Measurements from ENCODE around the gene AVPR2. TPM values are rescaled to one million over a fixed set of nuclear protein-coding genes. Genes with fewer than 3 reads are reported as not detected.
A peak's percentile ranks its signal among the peaks of the same experiment; 100 is the strongest.

Gene AVPR2
- total and polyA plus RNA-seq, 4 donors, result 0.11 to 0.24 (median 0.21) TPM; not detected in 1

- peaks cover 58% of the 10 kb centered on the region for H3K4me1 ChIP-seq (ENCODE audit: control insufficient read depth, insufficient read depth, low read length)
- peak overlapping the region; percentile 97 for H3K27ac ChIP-seq (ENCODE audit: low read depth, low read length)
- 12% methylated on average over 73 of the region's 76 CpGs for WGBS (ENCODE audit: insufficient coverage)
- no peaks in the 10 kb centered on the region for H3K9me3 ChIP-seq (ENCODE audit: control insufficient read depth, insufficient read depth, low read length)
- H3K27me3 ChIP-seq (ENCODE audit: control insufficient read depth, insufficient read depth, low read length), result peaks cover 10% of the 10 kb centered on the region
- H3K36me3 ChIP-seq (ENCODE audit: control insufficient read depth, insufficient read depth, low read length), result peaks cover 38% of the 10 kb centered on the region
- peak overlapping the region; percentile 48 for H3K4me3 ChIP-seq (ENCODE audit: low read depth, low read length)
- DNase-seq (ENCODE audit: low read depth in 4 of 6, low spot score in 6 of 6), result peak; percentile 77 to 98 (median 92)
Observed at GRCh38 chrX:153927922-153928760, 23.7 kb downstream of the AVPR2 start.

- peaks cover 54% of the 10 kb centered on the region for H3K4me1 ChIP-seq (ENCODE audit: control insufficient read depth, insufficient read depth, low read length)
- peaks cover 7% of the 10 kb centered on the region for H3K27me3 ChIP-seq (ENCODE audit: control insufficient read depth, insufficient read depth, low read length)
- 100% methylated on average over 2 of the region's 9 CpGs for WGBS (ENCODE audit: insufficient coverage)
- H3K27ac ChIP-seq (ENCODE audit: low read depth, low read length), result peak overlapping the region; percentile 76
- DNase-seq (ENCODE audit: low read depth in 4 of 6, low spot score in 6 of 6), result no peak
- peaks cover 38% of the 10 kb centered on the region for H3K36me3 ChIP-seq (ENCODE audit: control insufficient read depth, insufficient read depth, low read length)
- no peaks in the 10 kb centered on the region for H3K9me3 ChIP-seq (ENCODE audit: control insufficient read depth, insufficient read depth, low read length)
- no peak overlapping the region for H3K4me3 ChIP-seq (ENCODE audit: low read depth, low read length)
Observed at GRCh38 chrX:153928846-153929245, 24.4 kb downstream of the AVPR2 start.

- Histone ChIP-seq H3K36me3 (ENCODE audit: control insufficient read depth, insufficient read depth, low read length) (peaks cover 38% of the 10 kb centered on the region), H3K9me3 (ENCODE audit: control insufficient read depth, insufficient read depth, low read length) (no peaks in the 10 kb centered on the region), H3K4me3 (ENCODE audit: low read depth, low read length) (no peak overlapping the region), H3K27ac (ENCODE audit: low read depth, low read length) (no peak overlapping the region), H3K4me1 (ENCODE audit: control insufficient read depth, insufficient read depth, low read length) (peaks cover 54% of the 10 kb centered on the region), H3K27me3 (ENCODE audit: control insufficient read depth, insufficient read depth, low read length) (peaks cover 5% of the 10 kb centered on the region)
- DNase-seq (ENCODE audit: low read depth in 4 of 6, low spot score in 6 of 6), result no peak
- 73% methylated on average over 6 of the region's 10 CpGs for WGBS (ENCODE audit: insufficient coverage)
Observed at GRCh38 chrX:153929576-153929975, 25.1 kb downstream of the AVPR2 start.

GRCh38 chrX:153930011-153930910, 25.8 kb downstream of the AVPR2 start:
- no peaks in the 10 kb centered on the region for H3K9me3 ChIP-seq (ENCODE audit: control insufficient read depth, insufficient read depth, low read length)
- 88% methylated on average over 26 of the region's 31 CpGs for WGBS (ENCODE audit: insufficient coverage)
- peaks cover 38% of the 10 kb centered on the region for H3K36me3 ChIP-seq (ENCODE audit: control insufficient read depth, insufficient read depth, low read length)
- DNase-seq (ENCODE audit: low read depth in 4 of 6, low spot score in 6 of 6), result no peak
- no peak overlapping the region for H3K27ac ChIP-seq (ENCODE audit: low read depth, low read length)
- H3K27me3 ChIP-seq (ENCODE audit: control insufficient read depth, insufficient read depth, low read length), result peaks cover 5% of the 10 kb centered on the region
- H3K4me1 ChIP-seq (ENCODE audit: control insufficient read depth, insufficient read depth, low read length), result peaks cover 50% of the 10 kb centered on the region
- no peak overlapping the region for H3K4me3 ChIP-seq (ENCODE audit: low read depth, low read length)

GRCh38 chrX:153931151-153931550, 26.7 kb downstream of the AVPR2 start:
- Histone ChIP-seq H3K4me3 (ENCODE audit: low read depth, low read length) (no peak overlapping the region), H3K27ac (ENCODE audit: low read depth, low read length) (no peak overlapping the region), H3K36me3 (ENCODE audit: control insufficient read depth, insufficient read depth, low read length) (peaks cover 38% of the 10 kb centered on the region), H3K4me1 (ENCODE audit: control insufficient read depth, insufficient read depth, low read length) (peaks cover 47% of the 10 kb centered on the region), H3K9me3 (ENCODE audit: control insufficient read depth, insufficient read depth, low read length) (no peaks in the 10 kb centered on the region), H3K27me3 (ENCODE audit: control insufficient read depth, insufficient read depth, low read length) (peaks cover 2% of the 10 kb centered on the region)
- 87% methylated on average over 8 of the region's 8 CpGs for WGBS (ENCODE audit: insufficient coverage)
- DNase-seq (ENCODE audit: low read depth in 4 of 6, low spot score in 6 of 6), result no peak

GRCh38 chrX:153931748-153932147, 27.3 kb downstream of the AVPR2 start:
- WGBS (ENCODE audit: insufficient coverage), result 94% methylated on average over 13 of the region's 13 CpGs
- peaks cover 2% of the 10 kb centered on the region for H3K27me3 ChIP-seq (ENCODE audit: control insufficient read depth, insufficient read depth, low read length)

GRCh38 chrX:153932220-153932915, 27.9 kb downstream of the AVPR2 start:
- Histone ChIP-seq H3K4me3 (ENCODE audit: low read depth, low read length) (no peak overlapping the region), H3K4me1 (ENCODE audit: control insufficient read depth, insufficient read depth, low read length) (peaks cover 35% of the 10 kb centered on the region)
- WGBS (ENCODE audit: insufficient coverage), result 93% methylated on average over 4 of the region's 13 CpGs

More at GRCh38 chrX:153931748-153932147, 27.3 kb downstream of the AVPR2 start:
- DNase-seq (ENCODE audit: low read depth in 4 of 6, low spot score in 6 of 6), result no peak
- Histone ChIP-seq H3K36me3 (ENCODE audit: control insufficient read depth, insufficient read depth, low read length) (peaks cover 38% of the 10 kb centered on the region), H3K27ac (ENCODE audit: low read depth, low read length) (no peak overlapping the region), H3K4me1 (ENCODE audit: control insufficient read depth, insufficient read depth, low read length) (peaks cover 41% of the 10 kb centered on the region), H3K4me3 (ENCODE audit: low read depth, low read length) (no peak overlapping the region), H3K9me3 (ENCODE audit: control insufficient read depth, insufficient read depth, low read length) (no peaks in the 10 kb centered on the region)

GRCh38 chrX:153933748-153934147, 29.3 kb downstream of the AVPR2 start:
- 70% methylated on average over 5 of the region's 7 CpGs for WGBS (ENCODE audit: insufficient coverage)

More at GRCh38 chrX:153932220-153932915, 27.9 kb downstream of the AVPR2 start:
- peaks cover 38% of the 10 kb centered on the region for H3K36me3 ChIP-seq (ENCODE audit: control insufficient read depth, insufficient read depth, low read length)
- H3K9me3 ChIP-seq (ENCODE audit: control insufficient read depth, insufficient read depth, low read length), result no peaks in the 10 kb centered on the region
- no peak overlapping the region for H3K27ac ChIP-seq (ENCODE audit: low read depth, low read length)
- DNase-seq (ENCODE audit: low read depth in 4 of 6, low spot score in 6 of 6), result no peak
- peaks cover 2% of the 10 kb centered on the region for H3K27me3 ChIP-seq (ENCODE audit: control insufficient read depth, insufficient read depth, low read length)

GRCh38 chrX:153934148-153934761, 29.8 kb downstream of the AVPR2 start:
- peaks cover 2% of the 10 kb centered on the region for H3K27me3 ChIP-seq (ENCODE audit: control insufficient read depth, insufficient read depth, low read length)
- WGBS (ENCODE audit: insufficient coverage), result 19% methylated on average over 32 of the region's 33 CpGs
- DNase-seq (ENCODE audit: low read depth in 4 of 6, low spot score in 6 of 6), result no peak
- peak overlapping the region; percentile 55 for H3K4me3 ChIP-seq (ENCODE audit: low read depth, low read length)
- H3K4me1 ChIP-seq (ENCODE audit: control insufficient read depth, insufficient read depth, low read length), result peaks cover 22% of the 10 kb centered on the region
- H3K27ac ChIP-seq (ENCODE audit: low read depth, low read length), result no peak overlapping the region
- peaks cover 35% of the 10 kb centered on the region for H3K36me3 ChIP-seq (ENCODE audit: control insufficient read depth, insufficient read depth, low read length)
- H3K9me3 ChIP-seq (ENCODE audit: control insufficient read depth, insufficient read depth, low read length), result no peaks in the 10 kb centered on the region

More at GRCh38 chrX:153933748-153934147, 29.3 kb downstream of the AVPR2 start:
- peaks cover 2% of the 10 kb centered on the region for H3K27me3 ChIP-seq (ENCODE audit: control insufficient read depth, insufficient read depth, low read length)
- H3K4me3 ChIP-seq (ENCODE audit: low read depth, low read length), result peak overlapping the region; percentile 55
- H3K4me1 ChIP-seq (ENCODE audit: control insufficient read depth, insufficient read depth, low read length), result peaks cover 25% of the 10 kb centered on the region
- H3K9me3 ChIP-seq (ENCODE audit: control insufficient read depth, insufficient read depth, low read length), result no peaks in the 10 kb centered on the region
- DNase-seq (ENCODE audit: low read depth in 4 of 6, low spot score in 6 of 6), result no peak
- H3K27ac ChIP-seq (ENCODE audit: low read depth, low read length), result no peak overlapping the region
- peaks cover 35% of the 10 kb centered on the region for H3K36me3 ChIP-seq (ENCODE audit: control insufficient read depth, insufficient read depth, low read length)

Data from spinal cord (tissue), 10 donors.